AML-193 (cell line): ENCODE measurements around the gene TCEANC2.

Experiments
- DNase-seq, 2 experiments: peaks; one replicate each; lab custom pipeline; 2025; lab: John Stamatoyannopoulos, UW

Gene TCEANC2

GRCh38 chr1:54136269-54136896, 83.0 kb downstream of the TCEANC2 start:
- no peak for DNase-seq

GRCh38 chr1:54136963-54137533, 83.6 kb downstream of the TCEANC2 start:
- no peak for DNase-seq

- no peak for DNase-seq
These were observed 84.2 kb downstream of the TCEANC2 start for GRCh38 chr1:54137534-54138061.

- no peak for DNase-seq
These were observed 85.6 kb downstream of the TCEANC2 start for GRCh38 chr1:54138994-54139393.

GRCh38 chr1:54139711-54140110, 86.3 kb downstream of the TCEANC2 start:
- DNase-seq, result no peak

- no peak for DNase-seq
These were observed 88.9 kb downstream of the TCEANC2 start for GRCh38 chr1:54142146-54142900.

GRCh38 chr1:54144366-54144765, 91.0 kb downstream of the TCEANC2 start:
- no peak for DNase-seq

GRCh38 chr1:54149734-54150133, 96.3 kb downstream of the TCEANC2 start:
- DNase-seq, result no peak

GRCh38 chr1:54151013-54151412, 97.6 kb downstream of the TCEANC2 start:
- DNase-seq, result no peak

- DNase-seq, result no peak
These were observed 99.3 kb downstream of the TCEANC2 start, which contains the start of gene CDCP2 for GRCh38 chr1:54152696-54153095. Gene CDCP2 (minus strand): TSS chr1:54153000. CDS start chr1:54152922, 78 bp downstream.

GRCh38 chr1:54153535-54154439, 100.4 kb downstream of the TCEANC2 start:
- DNase-seq, result peak; percentile 6 to 27
